H9 (cell line): ENCODE measurements around the gene NCS1. TPM values are rescaled to one million over a fixed set of nuclear protein-coding genes. Genes with fewer than 3 reads are reported as not detected.

ENCODE experiments used
- DNase-seq: peaks from one replicate; pipeline ENCODE4 v3.0.0-alpha.2; 2017
- H2AFZ ChIP-seq: one replicate; pipeline ENCODE4 v1.6.1; 2013; ENCODE audit warnings: mild to moderate bottlenecking, low read length, control low read depth, moderate library complexity
- H2AK5ac ChIP-seq: 2 replicates; pipeline ENCODE4 v1.6.1; 2013; ENCODE audit warnings: low read length, control low read depth, mixed read lengths; ENCODE audit not compliant: insufficient read length
- H2BK120ac ChIP-seq: one replicate; pipeline ENCODE4 v1.6.1; 2013; ENCODE audit warnings: low read depth, mild to moderate bottlenecking, low read length, control low read depth, inconsistent platforms; ENCODE audit not compliant: poor library complexity, severe bottlenecking
- H2BK12ac ChIP-seq: 2 replicates; pipeline ENCODE4 v1.6.1; 2013; ENCODE audit warnings: low read length, control low read depth, mixed read lengths, low read depth; ENCODE audit not compliant: insufficient read length
- H2BK15ac ChIP-seq: 2 replicates; pipeline ENCODE4 v1.6.1; 2013; ENCODE audit warnings: low read depth, low read length, control low read depth
- H2BK20ac ChIP-seq: one replicate; pipeline ENCODE4 v1.6.1; 2013; ENCODE audit warnings: low read depth, mild to moderate bottlenecking, low read length, control low read depth, inconsistent platforms; ENCODE audit not compliant: poor library complexity, severe bottlenecking
- H2BK5ac ChIP-seq: 2 replicates; pipeline ENCODE4 v1.6.1; 2013; ENCODE audit warnings: low read length, control low read depth, mixed read lengths; ENCODE audit not compliant: insufficient read length
- H3K14ac ChIP-seq: 2 replicates; pipeline ENCODE4 v1.6.1; 2013; ENCODE audit warnings: low read length, control low read depth; ENCODE audit not compliant: insufficient read depth
- H3K18ac ChIP-seq: 2 replicates; pipeline ENCODE4 v1.6.1; 2013; ENCODE audit warnings: low read depth, mild to moderate bottlenecking, mixed read lengths, low read length, control low read depth; ENCODE audit not compliant: insufficient read length
- H3K23ac ChIP-seq: 2 replicates; pipeline ENCODE4 v1.6.1; 2013; ENCODE audit warnings: low read length, control low read depth, mixed read lengths, low read depth; ENCODE audit not compliant: insufficient read length
- H3K23me2 ChIP-seq: 2 replicates; pipeline ENCODE4 v1.6.1; 2013; ENCODE audit warnings: low read depth, mild to moderate bottlenecking, mixed read lengths, low read length, control low read depth; ENCODE audit not compliant: insufficient read length, poor library complexity, severe bottlenecking
- H3K27ac ChIP-seq: 2 replicates; pipeline ENCODE4 v1.5.1; 2013; ENCODE audit warnings: low read length, control low read depth, mixed read lengths, low read depth; ENCODE audit not compliant: insufficient read length
- H3K27me3 ChIP-seq: 2 replicates; pipeline ENCODE4 v1.6.1; 2013; ENCODE audit warnings: low read length, control low read depth, inconsistent platforms; ENCODE audit not compliant: insufficient read depth
- H3K4ac ChIP-seq: 2 replicates; pipeline ENCODE4 v1.6.1; 2013; ENCODE audit warnings: low read depth, mild to moderate bottlenecking, control low read depth, inconsistent platforms, low read length, moderate library complexity
- H3K4me1 ChIP-seq: 2 replicates; pipeline ENCODE4 v1.6.1; 2013; ENCODE audit warnings: low read length, control low read depth, inconsistent platforms; ENCODE audit not compliant: insufficient read depth
- H3K4me2 ChIP-seq: 2 replicates; pipeline ENCODE4 v1.6.1; 2013; ENCODE audit warnings: low read length, control low read depth, mixed read lengths; ENCODE audit not compliant: insufficient read length, insufficient read depth
- H3K56ac ChIP-seq: 2 replicates; pipeline ENCODE4 v1.6.1; 2013; ENCODE audit warnings: low read depth, mild to moderate bottlenecking, mixed read lengths, low read length, control low read depth; ENCODE audit not compliant: insufficient read length
- H3K79me1 ChIP-seq: 2 replicates; pipeline ENCODE4 v1.6.1; 2013; ENCODE audit warnings: low read depth, mild to moderate bottlenecking, moderate library complexity, low read length, control low read depth, inconsistent platforms; ENCODE audit not compliant: insufficient read depth, poor library complexity, severe bottlenecking
- H3K79me2 ChIP-seq: 2 replicates; pipeline ENCODE4 v1.6.1; 2013; ENCODE audit warnings: low read length, control low read depth, inconsistent platforms; ENCODE audit not compliant: insufficient read depth
- H3K9ac ChIP-seq: 2 replicates; pipeline ENCODE4 v1.6.1; 2013; ENCODE audit warnings: low read length, control low read depth, mixed read lengths; ENCODE audit not compliant: insufficient read length; ENCODE audit errors: extremely low read depth
- H3K9me3 ChIP-seq: one replicate; pipeline ENCODE4 v1.6.1; 2013; ENCODE audit warnings: low read depth, low read length, inconsistent platforms; ENCODE audit not compliant: control insufficient read depth
- H3T11ph ChIP-seq: one replicate; pipeline ENCODE4 v1.6.1; 2013; ENCODE audit warnings: mild to moderate bottlenecking, low read length, control low read depth, inconsistent platforms
- H4K20me1 ChIP-seq: one replicate; pipeline ENCODE4 v1.6.1; 2013; ENCODE audit not compliant: control insufficient read depth, insufficient read length, insufficient read depth
- H4K5ac ChIP-seq: 2 replicates; pipeline ENCODE4 v1.6.1; 2013; ENCODE audit warnings: low read depth, mild to moderate bottlenecking, mixed read lengths, low read length, control low read depth; ENCODE audit not compliant: insufficient read length
- H4K8ac ChIP-seq: replicated peaks from 2 replicates; pipeline ENCODE4 v1.6.1; 2013; ENCODE audit warnings: low read length, control low read depth, mixed read lengths, low read depth; ENCODE audit not compliant: insufficient read length
- H4K91ac ChIP-seq: 2 replicates; pipeline ENCODE4 v1.6.1; 2013; ENCODE audit warnings: low read depth, mild to moderate bottlenecking, moderate library complexity, mixed read lengths, low read length, control low read depth; ENCODE audit not compliant: insufficient read length
- H3K27ac Mint-ChIP-seq, 3 experiments: 2 replicates in 2 of 3; 3 replicates in 1 of 3; pipeline ENCODE4 v1.8.0; 2020 to 2021; ENCODE audit warnings: mixed read lengths in 3 of 3, mild to moderate bottlenecking in 1 of 3, moderate library complexity in 1 of 3
- H3K27me3 Mint-ChIP-seq: 2 replicates; pipeline ENCODE4 v1.8.0; 2021; ENCODE audit warnings: low read depth, mild to moderate bottlenecking, moderate library complexity, mixed read lengths
- H3K36me3 Mint-ChIP-seq, 3 experiments: 2 replicates in 2 of 3; 3 replicates in 1 of 3; pipeline ENCODE4 v1.8.0; 2020 to 2021; ENCODE audit warnings: low read depth in 3 of 3, mixed read lengths in 3 of 3; ENCODE audit not compliant: insufficient read depth in 1 of 3
- H3K4me1 Mint-ChIP-seq, 2 experiments: 2 replicates each; pipeline ENCODE4 v1.8.0; 2020; ENCODE audit warnings: mixed read lengths in 2 of 2
- H3K4me3 Mint-ChIP-seq, 2 experiments: 2 replicates in 1 of 2; 3 replicates in 1 of 2; pipeline ENCODE4 v1.8.0; 2020 to 2021; ENCODE audit warnings: mild to moderate bottlenecking in 2 of 2, mixed read lengths in 2 of 2, moderate library complexity in 1 of 2
- H3K9me3 Mint-ChIP-seq, 2 experiments: 2 replicates in 1 of 2; 3 replicates in 1 of 2; pipeline ENCODE4 v1.8.0; 2020; ENCODE audit warnings: mild to moderate bottlenecking in 2 of 2, mixed read lengths in 2 of 2, moderate library complexity in 1 of 2
- CTCF ChIP-seq: fragments of 200-600 bp; sonication (generic); conservative IDR thresholded peaks from 3 replicates; pipeline ENCODE4 v1.8.0; 2021; ENCODE audit warnings: antibody characterized with exemption, mild to moderate bottlenecking
- WGBS: extraction: QIAGEN DNeasy Blood & Tissue Kit; methylation state at CpG from one replicate; pipeline ENCODE4 v1.1.7; 2013; ENCODE audit warnings: missing lambda C conversion rate, low lambda C conversion rate, mixed read lengths; ENCODE audit not compliant: insufficient read length; ENCODE audit errors: extremely low coverage; 5-methylcytosine and 5-hydroxymethylcytosine counted together
- total RNA-seq: library from RNA; stranded (reverse); gene quantifications from 2 replicates; pipeline ENCODE4 v1.2.1, GENCODE V29; 2021

Gene NCS1
- total RNA-seq, 1 experiment from 2014 or later: 38.1 TPM

GRCh38 chr9:130237763-130238524 lies 65.7 kb downstream of the NCS1 start:
- Mint-ChIP-seq H3K36me3 (peaks cover 4 to 13% (median 9%) of the 10 kb centered on the region in 3 experiments; a peak in 5 of 7 replicates), H3K27ac (0 out of 7 replicates have a peak overlapping the region, but pooled peaks of 1 of the 3 experiments have one; percentile 22), H3K9me3 (no peaks in the 10 kb centered on the region), H3K4me3 (no peak overlapping the region), H3K27me3 (peaks cover 4% of the 10 kb centered on the region; the same call in 1 of the 2 replicates), H3K4me1 (peaks cover 17 to 46% of the 10 kb centered on the region in 2 experiments)
- no peak for TF ChIP-seq CTCF
- Histone ChIP-seq H2BK20ac (no peak overlapping the region), H3K27ac (no peak overlapping the region), H3K9ac (no peak overlapping the region), H3K23ac (no peak overlapping the region), H3K4me1 (no peaks in the 10 kb centered on the region), H2BK12ac (no peak overlapping the region), H4K8ac (no peak overlapping the region), H2AK5ac (no peak overlapping the region), H2BK5ac (no peak overlapping the region), H3K79me2 (no peaks in the 10 kb centered on the region), H3K23me2 (no peaks in the 10 kb centered on the region), H3K14ac (no peak overlapping the region), H2AFZ (no peak overlapping the region), H3K4ac (no peak overlapping the region), H4K20me1 (no peaks in the 10 kb centered on the region), H2BK15ac (no peak overlapping the region), H2BK120ac (no peak overlapping the region), H3T11ph (no peak overlapping the region), H4K5ac (no peak overlapping the region), H3K79me1 (no peaks in the 10 kb centered on the region), H3K56ac (no peak overlapping the region), H3K27me3 (no peaks in the 10 kb centered on the region), H3K18ac (no peak overlapping the region), H3K9me3 (no peaks in the 10 kb centered on the region), H4K91ac (no peak overlapping the region), H3K4me2 (no peak overlapping the region)
- DNase-seq: no peak
- WGBS: no CpG with 5 or more reads among the region's 17 CpGs
